HepG2 (cell line): Measurements from ENCODE around the gene FAM81A. TPM values are rescaled to one million over a fixed set of nuclear protein-coding genes. Genes with fewer than 3 reads are reported as not detected.

ENCODE experiments used
- CC2D1A ChIP-seq: sonication (generic); formaldehyde crosslinking; IDR thresholded peaks from 2 replicates; pipeline ENCODE4 v1.8.1; 2023; ENCODE audit warnings: mild to moderate bottlenecking, missing genetic modification reagents
- FOXA1 ChIP-seq, 2 experiments: fragments of 450-650 bp in 1 of 2; sonication (generic) in 1 of 2; formaldehyde crosslinking in 1 of 2; IDR thresholded peaks; 2 replicates each; pipeline versions ENCODE4 v1.4.0 to v1.6.1; 2016 to 2020; ENCODE audit warnings: missing genetic modification reagents in 1 of 2
- HCFC1 ChIP-seq: fragments of 150-350 bp; IDR thresholded peaks from 2 replicates; pipeline ENCODE4 v1.6.1; 2014; ENCODE audit warnings: low read depth, low read length
- IKZF1 ChIP-seq: fragments of 450-650 bp; IDR thresholded peaks from 2 replicates; pipeline ENCODE4 v1.7.1; 2016
- KLF11 ChIP-seq: IDR thresholded peaks from 2 replicates; pipeline ENCODE4 v1.6.1; 2016; ENCODE audit warnings: missing compliant biosample characterization
- KLF6 ChIP-seq: IDR thresholded peaks from 2 replicates; pipeline ENCODE4 v1.8.0; 2016; ENCODE audit warnings: missing biosample characterization, missing genetic modification reagents
- MAFF ChIP-seq: IDR thresholded peaks from 2 replicates; pipeline ENCODE4 v1.6.1; 2011; ENCODE audit warnings: low read depth, low read length, improper control_type of control experiment
- NFE2 ChIP-seq: sonication (generic); formaldehyde crosslinking; IDR thresholded peaks from 2 replicates; pipeline ENCODE4 v1.4.0; 2020; ENCODE audit warnings: missing genetic modification reagents
- RBM22 ChIP-seq: fragments of 200-400 bp; formaldehyde crosslinking; optimal IDR thresholded peaks from 2 replicates; pipeline ENCODE3; 2017; ENCODE audit warnings: mild to moderate bottlenecking, low read length, moderate library complexity
- TAF15 ChIP-seq: fragments of 200-400 bp; formaldehyde crosslinking; IDR thresholded peaks from one replicate; pipeline ENCODE4 v1.6.1; 2018; ENCODE audit warnings: mild to moderate bottlenecking, low read depth, low read length; ENCODE audit not compliant: poor library complexity, severe bottlenecking
- ZNF468 ChIP-seq: sonication (generic); formaldehyde crosslinking; IDR thresholded peaks from 2 replicates; pipeline ENCODE4 v1.8.0; 2022; ENCODE audit warnings: mild to moderate bottlenecking, moderate library complexity, missing genetic modification reagents
- ZNF558 ChIP-seq: sonication (generic); formaldehyde crosslinking; IDR thresholded peaks from 2 replicates; pipeline ENCODE4 v1.9.0; 2022; ENCODE audit warnings: mild to moderate bottlenecking, missing genetic modification reagents, borderline replicate concordance
- ZNF883 ChIP-seq: sonication (generic); formaldehyde crosslinking; IDR thresholded peaks from 2 replicates; pipeline ENCODE4 v1.5.1; 2020; ENCODE audit warnings: mild to moderate bottlenecking, missing genetic modification reagents; ENCODE audit errors: not compliant biosample characterization
- polyA plus RNA-seq, 8 experiments: library from polyadenylated mRNA; depleted of rRNA in 3 of 8; stranded (reverse) in 7 of 8; unstranded in 1 of 8; fragments of >200 nt; fragmentation: Illumina TruSeq in 4 of 8; extraction: Trizol in 4 of 8; gene quantifications; 2 replicates each; pipeline versions ENCODE4 v1.2.1 to v1.2.3, GENCODE V29; 2011 to 2016; ENCODE audit warnings: low read depth in 4 of 8, missing spikeins in 1 of 8, mixed read lengths in 1 of 8; ENCODE audit not compliant: insufficient read depth in 1 of 8
- total RNA-seq, 5 experiments: library from RNA; depleted of rRNA; stranded (reverse); fragments of >200 nt; fragmentation: Illumina TruSeq; extraction: Trizol; gene quantifications; 2 replicates each; pipeline ENCODE4 v1.2.3, GENCODE V29; 2016; ENCODE audit warnings: low read depth in 1 of 5
- TF ChIP-seq, protein P1 (sequence below): sonication (generic); formaldehyde crosslinking; IDR thresholded peaks from 2 replicates; pipeline ENCODE4 v1.4.0; 2020; ENCODE audit warnings: missing genetic modification reagents, borderline replicate concordance
- TF ChIP-seq, protein P2 (sequence below): sonication (generic); formaldehyde crosslinking; IDR thresholded peaks from 2 replicates; pipeline ENCODE4 v1.9.0; 2021; ENCODE audit warnings: missing genetic modification reagents, borderline replicate concordance
- TF ChIP-seq, protein P3 (sequence below): sonication (generic); formaldehyde crosslinking; IDR thresholded peaks from 2 replicates; pipeline ENCODE4 v1.4.0; 2020; ENCODE audit warnings: mild to moderate bottlenecking, missing genetic modification reagents

The FAM81A gene
- total and polyA plus RNA-seq, 2 of the 13 experiments (the other 11 are each of a cell fraction or from before 2014, with no cell fraction given), result 0.09 TPM; not detected in 1

DNA sequence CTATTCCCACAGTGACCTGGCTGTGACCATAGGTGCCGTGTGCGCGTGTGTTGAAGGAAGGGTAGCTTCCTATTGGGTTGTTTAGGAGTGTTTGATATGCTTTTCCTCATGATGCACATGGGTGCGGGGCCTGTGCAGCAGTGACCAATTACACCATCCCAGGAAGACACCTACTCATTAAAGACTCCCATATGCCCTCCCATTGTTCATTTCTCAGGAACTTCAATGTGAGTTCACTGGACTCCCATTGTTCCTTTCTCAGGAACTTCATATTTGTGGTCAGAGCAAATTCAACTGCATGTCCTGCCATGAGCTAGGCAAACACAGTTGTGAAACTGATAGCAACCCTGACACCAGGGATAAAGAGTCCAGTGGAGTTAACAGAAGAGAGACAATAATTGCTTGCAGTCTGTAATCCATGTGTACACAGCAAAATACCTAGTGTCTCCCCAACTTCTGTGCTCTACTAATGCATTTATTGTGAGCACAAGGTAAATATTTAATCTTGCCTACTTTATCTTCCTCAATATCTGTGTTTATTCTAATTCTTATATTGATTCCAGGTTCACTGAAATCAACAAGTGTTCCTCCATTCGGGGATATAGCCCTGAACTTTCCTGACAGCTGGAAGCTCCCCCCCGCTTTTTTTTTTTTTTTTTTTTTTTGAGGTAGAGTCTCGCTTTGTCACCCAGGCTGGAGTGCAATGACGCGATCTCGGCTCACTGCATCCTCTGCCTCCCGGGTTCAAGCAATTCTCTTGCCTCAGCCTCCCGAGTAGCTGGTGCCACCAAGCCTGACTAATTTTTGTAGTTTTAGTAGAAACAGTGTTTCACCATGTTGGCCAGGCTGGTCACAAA lies 116.1 kb downstream of the FAM81A start (continued):
- TF ChIP-seq, protein P1, sequence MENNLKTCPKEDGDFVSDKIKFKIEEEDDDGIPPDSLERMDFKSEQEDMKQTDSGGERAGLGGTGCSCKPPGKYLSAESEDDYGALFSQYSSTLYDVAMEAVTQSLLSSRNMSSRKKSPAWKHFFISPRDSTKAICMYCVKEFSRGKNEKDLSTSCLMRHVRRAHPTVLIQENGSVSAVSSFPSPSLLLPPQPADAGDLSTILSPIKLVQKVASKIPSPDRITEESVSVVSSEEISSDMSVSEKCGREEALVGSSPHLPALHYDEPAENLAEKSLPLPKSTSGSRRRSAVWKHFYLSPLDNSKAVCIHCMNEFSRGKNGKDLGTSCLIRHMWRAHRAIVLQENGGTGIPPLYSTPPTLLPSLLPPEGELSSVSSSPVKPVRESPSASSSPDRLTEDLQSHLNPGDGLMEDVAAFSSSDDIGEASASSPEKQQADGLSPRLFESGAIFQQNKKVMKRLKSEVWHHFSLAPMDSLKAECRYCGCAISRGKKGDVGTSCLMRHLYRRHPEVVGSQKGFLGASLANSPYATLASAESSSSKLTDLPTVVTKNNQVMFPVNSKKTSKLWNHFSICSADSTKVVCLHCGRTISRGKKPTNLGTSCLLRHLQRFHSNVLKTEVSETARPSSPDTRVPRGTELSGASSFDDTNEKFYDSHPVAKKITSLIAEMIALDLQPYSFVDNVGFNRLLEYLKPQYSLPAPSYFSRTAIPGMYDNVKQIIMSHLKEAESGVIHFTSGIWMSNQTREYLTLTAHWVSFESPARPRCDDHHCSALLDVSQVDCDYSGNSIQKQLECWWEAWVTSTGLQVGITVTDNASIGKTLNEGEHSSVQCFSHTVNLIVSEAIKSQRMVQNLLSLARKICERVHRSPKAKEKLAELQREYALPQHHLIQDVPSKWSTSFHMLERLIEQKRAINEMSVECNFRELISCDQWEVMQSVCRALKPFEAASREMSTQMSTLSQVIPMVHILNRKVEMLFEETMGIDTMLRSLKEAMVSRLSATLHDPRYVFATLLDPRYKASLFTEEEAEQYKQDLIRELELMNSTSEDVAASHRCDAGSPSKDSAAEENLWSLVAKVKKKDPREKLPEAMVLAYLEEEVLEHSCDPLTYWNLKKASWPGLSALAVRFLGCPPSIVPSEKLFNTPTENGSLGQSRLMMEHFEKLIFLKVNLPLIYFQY (CRISPR knock-in tag), result 0 out of 2 replicates have a peak, but pooled peaks have one; percentile 34
- TF ChIP-seq IKZF1, result no peak
- TF ChIP-seq CC2D1A, result 0 out of 2 replicates have a peak, but pooled peaks have one; percentile 65
- TF ChIP-seq NFE2 (CRISPR knock-in tag), result no peak
- no peak for TF ChIP-seq TAF15
- TF ChIP-seq RBM22, result no peak
- TF ChIP-seq HCFC1, result no peak
- TF ChIP-seq KLF6 (CRISPR knock-in tag), result 0 out of 2 replicates have a peak, but pooled peaks have one; percentile 71
- TF ChIP-seq, protein P2, sequence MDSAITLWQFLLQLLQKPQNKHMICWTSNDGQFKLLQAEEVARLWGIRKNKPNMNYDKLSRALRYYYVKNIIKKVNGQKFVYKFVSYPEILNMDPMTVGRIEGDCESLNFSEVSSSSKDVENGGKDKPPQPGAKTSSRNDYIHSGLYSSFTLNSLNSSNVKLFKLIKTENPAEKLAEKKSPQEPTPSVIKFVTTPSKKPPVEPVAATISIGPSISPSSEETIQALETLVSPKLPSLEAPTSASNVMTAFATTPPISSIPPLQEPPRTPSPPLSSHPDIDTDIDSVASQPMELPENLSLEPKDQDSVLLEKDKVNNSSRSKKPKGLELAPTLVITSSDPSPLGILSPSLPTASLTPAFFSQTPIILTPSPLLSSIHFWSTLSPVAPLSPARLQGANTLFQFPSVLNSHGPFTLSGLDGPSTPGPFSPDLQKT (CRISPR knock-in tag), result no peak
- no peak for TF ChIP-seq ZNF468 (CRISPR knock-in tag)
- no peak for TF ChIP-seq KLF11 (CRISPR knock-in tag)
- TF ChIP-seq MAFF, result 0 out of 2 replicates have a peak, but pooled peaks have one; percentile 22
- no peak for TF ChIP-seq ZNF883 (CRISPR knock-in tag)
- TF ChIP-seq, protein P3, sequence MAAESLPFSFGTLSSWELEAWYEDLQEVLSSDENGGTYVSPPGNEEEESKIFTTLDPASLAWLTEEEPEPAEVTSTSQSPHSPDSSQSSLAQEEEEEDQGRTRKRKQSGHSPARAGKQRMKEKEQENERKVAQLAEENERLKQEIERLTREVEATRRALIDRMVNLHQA (CRISPR knock-in tag), result 0 out of 2 replicates have a peak, but pooled peaks have one; percentile 70
- peak; percentile 96 for TF ChIP-seq FOXA1 (IDR thresholded peaks at IDR 0.05)
- TF ChIP-seq FOXA1 (CRISPR knock-in tag; IDR thresholded peaks at IDR 0.05), result peak; percentile 98
- TF ChIP-seq ZNF558 (CRISPR knock-in tag), result no peak
